ENCODE measurements around the gene PTCHD4. TPM values are rescaled to one million over a fixed set of nuclear protein-coding genes. Genes with fewer than 3 reads are reported as not detected.

PTCHD4 gene
- total RNA-seq, result under 1 TPM in 1 of 2 donors, not detected in 1; 0.65 TPM
- polyA plus RNA-seq, result under 1 TPM in 1 of 2 donors, not detected in 1; 0.07 TPM

GRCh38 chr6:48111143-48111506 is at the start of gene PTCHD4:
Gene PTCHD4 (minus strand): TSS chr6:48111197. CDS start chr6:48068957, 42,240 bp downstream.
- H3K9me3 ChIP-seq (ENCODE audit: control insufficient read depth in 4 of 4, low read length in 3 of 4), result no peaks in the 10 kb centered on the region
- no peak for DNase-seq (ENCODE audit: low spot score)
- H3K27ac ChIP-seq (ENCODE audit: low read depth in 1 of 2, low read length in 2 of 2), result no peak within 1 kb of the TSS
- H3K4me1 ChIP-seq (ENCODE audit: control insufficient read depth in 4 of 4, insufficient read depth in 4 of 4, low read length in 3 of 4), result no peaks in the 10 kb centered on the region
- H3K27me3 ChIP-seq (ENCODE audit: control insufficient read depth in 4 of 4, insufficient read depth in 4 of 4, low read length in 3 of 4), result no peaks in the 10 kb centered on the region
- H3K9ac ChIP-seq (ENCODE audit: low read depth in 1 of 2, low read length in 2 of 2), result no peak within 1 kb of the TSS
- no peak within 1 kb of the TSS for H3K4me3 ChIP-seq (ENCODE audit: low read depth in 1 of 3, low read length in 3 of 3)
- H3K36me3 ChIP-seq (ENCODE audit: control insufficient read depth in 4 of 4, insufficient read depth in 3 of 4, low read depth in 1 of 4, low read length in 3 of 4), result no peaks in the 10 kb centered on the region
- WGBS, result 68% methylated on average over 1 of the region's 1 CpG
- no peak for TF ChIP-seq RXRA (IDR thresholded peaks at IDR 0.05)
- TF ChIP-seq SP1 (IDR thresholded peaks at IDR 0.05), result no peak
- TF ChIP-seq, protein P1, sequence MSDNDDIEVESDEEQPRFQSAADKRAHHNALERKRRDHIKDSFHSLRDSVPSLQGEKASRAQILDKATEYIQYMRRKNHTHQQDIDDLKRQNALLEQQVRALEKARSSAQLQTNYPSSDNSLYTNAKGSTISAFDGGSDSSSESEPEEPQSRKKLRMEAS (IDR thresholded peaks at IDR 0.05), result no peak
- TF ChIP-seq EGR1 (IDR thresholded peaks at IDR 0.05; ENCODE audit: low read depth in 2 of 2), result no peak
- TF ChIP-seq YY1 (IDR thresholded peaks at IDR 0.05), result no peak
- TF ChIP-seq ATF3 (IDR thresholded peaks at IDR 0.05), result no peak
- TF ChIP-seq FOXA1 (IDR thresholded peaks at IDR 0.05), result no peak
- no peak for TF ChIP-seq FOXA2 (IDR thresholded peaks at IDR 0.05)
- TF ChIP-seq CTCF (IDR thresholded peaks at IDR 0.05; ENCODE audit: low read depth, low read length, missing input control), result no peak
- TF ChIP-seq JUND (IDR thresholded peaks at IDR 0.05), result no peak
- TF ChIP-seq HNF4A (conservative IDR thresholded peaks at IDR 0.05), result no peak
- TF ChIP-seq, protein P2, sequence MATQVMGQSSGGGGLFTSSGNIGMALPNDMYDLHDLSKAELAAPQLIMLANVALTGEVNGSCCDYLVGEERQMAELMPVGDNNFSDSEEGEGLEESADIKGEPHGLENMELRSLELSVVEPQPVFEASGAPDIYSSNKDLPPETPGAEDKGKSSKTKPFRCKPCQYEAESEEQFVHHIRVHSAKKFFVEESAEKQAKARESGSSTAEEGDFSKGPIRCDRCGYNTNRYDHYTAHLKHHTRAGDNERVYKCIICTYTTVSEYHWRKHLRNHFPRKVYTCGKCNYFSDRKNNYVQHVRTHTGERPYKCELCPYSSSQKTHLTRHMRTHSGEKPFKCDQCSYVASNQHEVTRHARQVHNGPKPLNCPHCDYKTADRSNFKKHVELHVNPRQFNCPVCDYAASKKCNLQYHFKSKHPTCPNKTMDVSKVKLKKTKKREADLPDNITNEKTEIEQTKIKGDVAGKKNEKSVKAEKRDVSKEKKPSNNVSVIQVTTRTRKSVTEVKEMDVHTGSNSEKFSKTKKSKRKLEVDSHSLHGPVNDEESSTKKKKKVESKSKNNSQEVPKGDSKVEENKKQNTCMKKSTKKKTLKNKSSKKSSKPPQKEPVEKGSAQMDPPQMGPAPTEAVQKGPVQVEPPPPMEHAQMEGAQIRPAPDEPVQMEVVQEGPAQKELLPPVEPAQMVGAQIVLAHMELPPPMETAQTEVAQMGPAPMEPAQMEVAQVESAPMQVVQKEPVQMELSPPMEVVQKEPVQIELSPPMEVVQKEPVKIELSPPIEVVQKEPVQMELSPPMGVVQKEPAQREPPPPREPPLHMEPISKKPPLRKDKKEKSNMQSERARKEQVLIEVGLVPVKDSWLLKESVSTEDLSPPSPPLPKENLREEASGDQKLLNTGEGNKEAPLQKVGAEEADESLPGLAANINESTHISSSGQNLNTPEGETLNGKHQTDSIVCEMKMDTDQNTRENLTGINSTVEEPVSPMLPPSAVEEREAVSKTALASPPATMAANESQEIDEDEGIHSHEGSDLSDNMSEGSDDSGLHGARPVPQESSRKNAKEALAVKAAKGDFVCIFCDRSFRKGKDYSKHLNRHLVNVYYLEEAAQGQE (IDR thresholded peaks at IDR 0.05), result no peak
- TF ChIP-seq TAF1 (conservative IDR thresholded peaks at IDR 0.05), result no peak
- TF ChIP-seq ZBTB33 (IDR thresholded peaks at IDR 0.05), result no peak

DNA sequence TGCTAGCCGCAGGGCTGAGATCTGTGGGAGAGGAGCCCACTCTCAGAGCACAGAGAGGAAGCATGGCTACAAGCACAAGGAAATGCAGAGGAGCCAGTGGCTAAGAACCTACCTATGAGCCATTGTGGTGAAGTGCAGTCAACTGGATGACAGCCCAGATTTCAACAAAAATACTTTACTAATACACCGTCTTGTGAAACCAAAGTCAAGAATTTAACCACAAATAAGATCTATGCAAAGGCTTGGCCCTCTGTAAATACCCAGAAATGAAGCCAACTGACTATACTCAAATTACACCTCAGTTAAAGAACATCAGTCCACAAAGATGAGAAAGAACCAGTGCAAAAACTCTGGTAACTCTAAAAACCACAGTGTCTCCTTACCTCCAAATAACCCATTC is 40.1 kb upstream of the PTCHD4 start:
- H3K4me1 ChIP-seq (ENCODE audit: control insufficient read depth in 4 of 4, insufficient read depth in 4 of 4, low read length in 3 of 4), result no peaks in the 10 kb centered on the region
- no peak overlapping the region for H3K9ac ChIP-seq (ENCODE audit: low read depth in 1 of 2, low read length in 2 of 2)
- no peak for DNase-seq (ENCODE audit: low spot score)
- H3K4me3 ChIP-seq (ENCODE audit: low read depth in 1 of 3, low read length in 3 of 3), result no peak overlapping the region
- peaks cover 0 to 8% (median 2%) of the 10 kb centered on the region in 4 donors for H3K9me3 ChIP-seq (ENCODE audit: control insufficient read depth in 4 of 4, low read length in 3 of 4)
- no peak overlapping the region for H3K27ac ChIP-seq (ENCODE audit: low read depth in 1 of 2, low read length in 2 of 2)
- WGBS, result 86% methylated on average over 2 of the region's 2 CpGs
- H3K36me3 ChIP-seq (ENCODE audit: control insufficient read depth in 4 of 4, insufficient read depth in 3 of 4, low read depth in 1 of 4, low read length in 3 of 4), result no peaks in the 10 kb centered on the region
- no peaks in the 10 kb centered on the region for H3K27me3 ChIP-seq (ENCODE audit: control insufficient read depth in 4 of 4, insufficient read depth in 4 of 4, low read length in 3 of 4)
- TF ChIP-seq TAF1 (conservative IDR thresholded peaks at IDR 0.05), result no peak
- TF ChIP-seq, protein P2 (IDR thresholded peaks at IDR 0.05), result no peak
- TF ChIP-seq, protein P1 (IDR thresholded peaks at IDR 0.05), result no peak
- TF ChIP-seq HNF4G (IDR thresholded peaks at IDR 0.05), result no peak
